Activated CD4-positive, CD25-positive, alpha-beta regulatory T cell treated with anti-CD3 and anti-CD28 coated beads, Interleukin-2, amount 50 U/mL, for 24 hours (primary cell): ENCODE data around the gene BAK1.
A peak's percentile ranks its signal among the peaks of the same experiment; 100 is the strongest.
"Not testable (repeated sequence)": the region's sequence is repeated elsewhere in the genome, so short reads cannot be mapped to it uniquely, and the experiment has no call there.

Experiments used
- ATAC-seq, 2 donors: fragments of 150-1000 bp; cut with Tn5 transposase; one replicate each; pipeline ENCODE4 v1.10.0; 2021; ENCODE audit warnings: mild to moderate bottlenecking in 1 of 2, moderate library complexity in 1 of 2

The BAK1 gene

GRCh38 chr6:33549196-33549595 lies 30.9 kb downstream of the BAK1 start:
- ATAC-seq, result no peak

- no peak for ATAC-seq
Observed at GRCh38 chr6:33547499-33547898, 32.6 kb downstream of the BAK1 start.

- ATAC-seq, result no peak
Observed at GRCh38 chr6:33546766-33547165, 33.3 kb downstream of the BAK1 start.

DNA sequence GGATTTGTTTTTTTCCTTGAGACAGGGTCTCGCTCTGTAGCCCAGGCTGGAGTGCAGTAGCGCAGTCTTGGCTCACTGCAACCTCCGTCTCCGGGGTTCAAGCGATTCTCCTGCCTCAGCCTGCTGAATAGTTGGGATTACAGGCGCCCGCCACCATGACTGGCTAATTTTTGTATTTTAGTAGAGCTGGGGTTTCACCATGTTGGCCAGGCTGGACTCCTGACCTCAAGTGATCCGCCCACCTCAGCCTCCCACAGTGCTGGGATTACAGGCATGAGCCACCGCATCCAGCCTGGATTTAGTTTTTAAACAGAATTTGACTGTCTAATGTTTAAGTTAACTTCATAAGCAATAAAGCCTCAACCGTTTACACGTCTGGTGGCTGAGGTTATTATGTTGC lies 34.8 kb downstream of the BAK1 start:
- ATAC-seq, result not testable (repeated sequence)

- ATAC-seq, result no peak
Observed at GRCh38 chr6:33543116-33543515, 37.0 kb downstream of the BAK1 start.

DNA sequence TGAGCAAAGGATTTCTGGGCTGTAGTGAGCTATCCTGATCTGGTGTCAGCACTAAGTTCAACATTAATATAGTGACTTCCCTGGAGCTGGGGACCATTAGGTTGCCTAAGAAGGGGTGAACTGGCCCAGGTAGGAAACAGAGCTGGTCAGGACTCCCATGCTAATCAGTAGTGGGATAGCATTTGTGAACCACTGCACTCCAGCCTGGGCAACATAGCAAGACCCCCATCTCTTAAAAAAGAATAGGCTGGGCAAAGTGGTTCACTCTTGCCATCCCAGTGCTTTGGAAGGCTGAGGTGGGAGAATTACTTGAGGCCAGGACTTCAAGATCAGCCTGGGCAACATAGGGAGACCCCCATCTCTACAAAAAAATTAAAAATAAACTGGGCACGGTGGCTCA lies 39.3 kb downstream of the BAK1 start:
- no peak for ATAC-seq

- no peak for ATAC-seq
Observed at GRCh38 chr6:33534702-33535101, 45.4 kb downstream of the BAK1 start.

DNA sequence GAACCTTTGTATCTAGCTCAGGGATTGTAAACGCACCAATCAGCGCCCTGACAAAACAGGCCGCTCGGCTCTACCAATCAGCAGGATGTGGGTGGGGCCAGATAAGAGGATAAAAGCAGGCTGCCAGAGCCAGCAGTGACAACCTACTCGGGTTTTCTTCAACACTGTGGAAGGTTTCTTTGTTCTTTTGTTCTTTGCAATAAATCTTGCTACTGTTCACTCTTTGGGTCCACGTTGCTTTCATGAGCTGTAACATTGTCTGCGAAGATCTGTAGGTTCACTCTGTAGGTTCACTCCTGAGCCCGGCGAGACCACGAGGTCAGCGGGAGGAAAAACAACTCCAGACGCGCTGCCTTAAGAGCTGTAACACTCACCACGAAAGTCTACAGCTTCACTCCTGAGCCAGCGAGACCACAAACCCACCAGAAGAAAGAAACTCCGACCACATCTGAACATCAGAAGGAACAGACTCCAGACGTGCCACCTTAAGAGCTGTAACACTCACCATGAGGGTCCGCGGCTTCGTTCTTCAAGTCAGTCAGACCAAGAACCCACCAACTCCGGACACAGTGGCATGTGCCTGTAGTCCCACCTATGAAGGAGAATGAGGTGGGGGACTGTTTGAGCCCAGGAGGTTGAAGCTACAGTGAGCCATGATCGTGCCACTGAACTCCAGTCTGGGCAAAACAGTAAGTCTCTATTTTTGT lies 46.8 kb downstream of the BAK1 start:
- ATAC-seq, result peak; percentile 70 to 79

- ATAC-seq, result not testable (repeated sequence)
Observed at GRCh38 chr6:33532431-33532830, 47.6 kb downstream of the BAK1 start.

- ATAC-seq, result not testable (repeated sequence)
Observed at GRCh38 chr6:33530617-33531016, 49.5 kb downstream of the BAK1 start.
